ENCODE data around the gene ARPP21.

Gene ARPP21

GRCh38 chr3:35777563-35778554 is 138.5 kb downstream of the ARPP21 start:
- TF ChIP-seq CTCF (conservative IDR thresholded peaks at IDR 0.05; ENCODE audit: control insufficient read depth, insufficient read depth, low read depth, low read length), result no peak
- H3K4me3 ChIP-seq (ENCODE audit: control insufficient read depth, low read depth, low read length), result no peak overlapping the region
- no peak for DNase-seq (ENCODE audit: low read depth)

GRCh38 chr3:35779611-35780010 is 140.3 kb downstream of the ARPP21 start:
- no peak overlapping the region for H3K4me3 ChIP-seq (ENCODE audit: control insufficient read depth, low read depth, low read length)
- no peak for TF ChIP-seq CTCF (conservative IDR thresholded peaks at IDR 0.05; ENCODE audit: control insufficient read depth, insufficient read depth, low read depth, low read length)
- DNase-seq (ENCODE audit: low read depth), result no peak

GRCh38 chr3:35780800-35781199 is 141.5 kb downstream of the ARPP21 start:
- DNase-seq (ENCODE audit: low read depth), result no peak
- TF ChIP-seq CTCF (conservative IDR thresholded peaks at IDR 0.05; ENCODE audit: control insufficient read depth, insufficient read depth, low read depth, low read length), result no peak
- H3K4me3 ChIP-seq (ENCODE audit: control insufficient read depth, low read depth, low read length), result no peak overlapping the region

GRCh38 chr3:35781558-35781957 is 142.2 kb downstream of the ARPP21 start:
- TF ChIP-seq CTCF (conservative IDR thresholded peaks at IDR 0.05; ENCODE audit: control insufficient read depth, insufficient read depth, low read depth, low read length), result no peak
- no peak for DNase-seq (ENCODE audit: low read depth)
- no peak overlapping the region for H3K4me3 ChIP-seq (ENCODE audit: control insufficient read depth, low read depth, low read length)

GRCh38 chr3:35782355-35782754 is 143.0 kb downstream of the ARPP21 start:
- no peak for TF ChIP-seq CTCF (conservative IDR thresholded peaks at IDR 0.05; ENCODE audit: control insufficient read depth, insufficient read depth, low read depth, low read length)
- DNase-seq (ENCODE audit: low read depth), result no peak
- H3K4me3 ChIP-seq (ENCODE audit: control insufficient read depth, low read depth, low read length), result no peak overlapping the region

GRCh38 chr3:35784169-35784568 is 144.8 kb downstream of the ARPP21 start:
- TF ChIP-seq CTCF (conservative IDR thresholded peaks at IDR 0.05; ENCODE audit: control insufficient read depth, insufficient read depth, low read depth, low read length), result no peak
- DNase-seq (ENCODE audit: low read depth), result no peak
- H3K4me3 ChIP-seq (ENCODE audit: control insufficient read depth, low read depth, low read length), result no peak overlapping the region

All from fibroblast of mammary gland (primary cell).